GM19452 (cell line): ENCODE data around the gene APOL2.
"Not testable (repeated sequence)": the region's sequence is repeated elsewhere in the genome, so short reads cannot be mapped to it uniquely, and the experiment has no call there.

Source experiments
- ATAC-seq: cut with Tn5 transposase; IDR thresholded peaks from one replicate; pipeline ENCODE4 v1.9.1; 2021; ENCODE audit not compliant: unreplicated experiment

The APOL2 gene

GRCh38 chr22:36263216-36263673 is 23.9 kb upstream of the APOL2 start:
- ATAC-seq: not testable (repeated sequence)

DNA sequence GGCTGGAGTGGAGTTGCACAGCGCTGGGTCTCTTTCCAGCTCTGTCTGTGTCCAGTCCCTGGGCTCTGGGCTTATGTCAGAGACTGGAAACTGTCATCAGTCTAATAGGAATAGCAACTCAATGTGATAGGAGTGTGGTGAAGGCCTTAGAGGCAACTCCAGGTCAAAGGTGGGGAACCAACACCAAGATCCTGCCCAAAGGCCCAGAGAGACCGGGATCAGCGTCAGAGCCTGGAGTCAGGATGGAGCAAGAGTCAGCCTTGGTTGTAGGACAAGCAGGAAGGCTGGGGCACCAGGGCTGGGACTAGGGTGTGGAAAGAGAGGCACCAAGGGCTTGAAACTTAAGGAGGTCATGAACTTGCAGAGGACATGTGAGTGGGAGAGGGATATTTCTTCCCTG is 23.0 kb upstream of the APOL2 start:
- ATAC-seq: not testable (repeated sequence)

DNA sequence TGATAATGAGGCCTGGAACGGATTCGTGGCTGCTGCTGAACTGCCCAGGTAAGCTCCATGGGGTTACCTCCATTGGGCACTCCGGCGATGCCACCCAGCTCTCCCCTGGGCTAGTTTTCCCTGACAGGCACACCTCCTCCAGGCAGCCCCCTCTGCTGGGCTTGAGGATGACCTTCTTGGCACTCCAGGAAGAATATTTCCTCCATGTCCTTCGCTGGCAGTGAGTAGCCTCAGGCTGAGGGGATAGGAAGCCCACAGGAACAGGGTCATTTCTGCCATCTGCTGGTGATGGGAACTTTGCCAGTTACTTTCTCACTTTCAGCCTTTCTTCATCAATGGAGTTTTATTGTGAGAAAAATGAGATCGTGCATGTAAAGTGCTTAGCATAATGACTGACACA is 22.3 kb upstream of the APOL2 start:
- not testable (repeated sequence) for ATAC-seq

GRCh38 chr22:36259615-36260300 is 20.4 kb upstream of the APOL2 start:
- no peak for ATAC-seq

GRCh38 chr22:36258701-36259614 is 19.6 kb upstream of the APOL2 start:
- ATAC-seq: no peak

GRCh38 chr22:36257948-36258670 is 18.8 kb upstream of the APOL2 start:
- no peak for ATAC-seq

DNA sequence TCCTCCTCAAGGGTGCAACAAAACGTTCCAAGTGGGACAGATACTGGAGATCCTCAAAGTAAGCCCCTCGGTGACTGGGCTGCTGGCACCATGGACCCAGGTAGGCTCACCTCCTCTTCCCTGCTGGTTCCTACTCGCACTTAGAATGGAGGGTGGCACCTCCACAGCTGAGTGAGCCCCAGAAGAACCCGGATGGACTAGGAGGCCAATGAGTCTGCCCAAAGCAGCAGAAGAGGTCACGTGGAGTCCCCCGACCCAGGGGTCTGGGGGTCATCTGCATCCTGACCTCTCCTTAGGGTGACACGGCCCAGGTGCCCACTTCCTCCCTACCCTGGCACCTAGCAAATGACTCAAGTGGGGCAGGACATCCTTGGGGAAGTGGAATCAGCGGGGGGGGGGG is 18.0 kb upstream of the APOL2 start:
- no peak for ATAC-seq

DNA sequence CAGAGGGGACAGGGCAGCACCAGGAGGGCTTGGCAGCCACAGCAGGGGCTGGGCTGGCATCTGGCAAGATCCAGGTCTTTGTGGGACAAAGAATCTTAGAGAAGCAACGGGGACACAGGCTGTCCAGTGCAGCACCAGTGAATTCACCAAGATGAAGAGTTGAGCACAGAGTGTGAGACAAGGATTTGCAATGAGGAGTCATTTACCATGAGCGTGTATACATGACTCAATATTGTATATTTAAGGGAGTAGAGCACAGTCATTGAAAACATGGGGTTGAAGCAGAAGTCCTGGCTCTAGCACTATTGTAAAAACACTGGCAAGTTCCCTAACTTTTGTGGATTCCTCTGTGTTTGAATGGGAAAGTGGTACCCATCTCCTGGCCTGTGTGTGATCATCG is 17.2 kb upstream of the APOL2 start:
- no peak for ATAC-seq

DNA sequence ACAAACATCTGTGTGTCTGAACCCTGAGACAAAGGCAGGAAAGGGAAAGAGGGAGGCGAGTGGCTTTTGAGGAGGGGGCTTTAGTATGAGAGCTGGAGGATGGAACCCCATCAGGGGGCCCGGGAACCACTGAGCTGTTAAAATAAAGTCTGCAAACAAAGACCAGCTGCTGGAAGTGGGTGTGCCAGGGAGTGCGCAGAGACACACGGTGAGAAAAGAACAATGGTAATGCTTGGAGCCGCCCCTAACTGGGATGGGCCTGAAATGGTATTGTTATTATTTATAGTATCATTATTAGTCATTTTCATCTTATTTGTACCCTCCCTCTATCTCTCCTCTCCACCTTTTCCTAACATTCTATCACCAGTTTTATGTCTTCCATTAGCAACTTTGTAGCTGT is 16.2 kb upstream of the APOL2 start:
- not testable (repeated sequence) for ATAC-seq

DNA sequence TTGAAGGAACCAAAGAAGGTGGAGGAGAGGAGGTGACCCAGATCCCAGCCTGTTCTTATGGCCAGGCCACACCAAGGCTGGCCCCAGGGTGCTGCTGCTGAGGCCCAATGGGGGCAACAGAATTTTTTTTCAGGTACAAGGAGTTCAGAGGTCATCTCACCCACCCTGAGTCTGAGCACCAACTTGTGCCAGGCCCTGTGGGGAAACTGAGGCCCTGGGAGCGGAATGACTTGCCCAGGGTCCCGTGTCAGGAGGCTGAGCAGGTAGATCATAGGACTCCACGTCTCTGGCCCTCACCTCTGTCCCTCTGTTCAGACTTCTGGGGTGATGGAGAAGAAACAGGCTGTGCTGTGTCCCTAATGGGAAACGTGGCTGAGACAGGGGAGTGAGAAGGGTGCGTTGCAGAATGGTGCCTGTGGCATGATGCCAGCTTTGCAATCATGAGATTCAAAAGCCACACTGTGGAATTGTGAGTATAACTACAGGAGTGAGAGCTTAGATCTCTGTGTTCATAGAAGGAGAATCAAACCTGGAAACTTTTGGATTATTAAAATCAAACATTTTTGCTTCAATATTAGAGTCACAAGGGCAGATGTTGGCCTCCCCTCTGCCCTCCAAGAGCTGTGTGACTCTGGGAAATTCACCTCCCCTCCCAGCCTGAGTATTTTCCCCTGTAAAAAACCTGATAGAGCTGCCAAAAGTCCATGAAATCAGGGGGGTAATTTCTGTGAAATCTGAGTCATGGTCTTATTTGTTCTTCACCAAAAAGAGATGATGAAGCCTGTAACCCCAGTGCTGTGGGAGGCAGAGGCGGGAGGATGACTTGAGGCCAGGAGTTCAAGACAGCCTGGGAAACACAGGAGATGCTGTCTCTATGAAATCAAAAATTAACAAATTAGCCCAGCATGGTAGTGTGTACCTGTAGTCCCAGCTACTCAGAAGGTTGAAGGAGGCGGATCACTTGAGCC is 14.5 kb upstream of the APOL2 start:
- ATAC-seq: no peak

GRCh38 chr22:36252754-36253522 is 13.6 kb upstream of the APOL2 start, which contains the start of gene APOL1:
APOL1 (plus strand) TSS chr22:36253133; CDS start chr22:36254956, 1,823 bp downstream.
- no peak for ATAC-seq

DNA sequence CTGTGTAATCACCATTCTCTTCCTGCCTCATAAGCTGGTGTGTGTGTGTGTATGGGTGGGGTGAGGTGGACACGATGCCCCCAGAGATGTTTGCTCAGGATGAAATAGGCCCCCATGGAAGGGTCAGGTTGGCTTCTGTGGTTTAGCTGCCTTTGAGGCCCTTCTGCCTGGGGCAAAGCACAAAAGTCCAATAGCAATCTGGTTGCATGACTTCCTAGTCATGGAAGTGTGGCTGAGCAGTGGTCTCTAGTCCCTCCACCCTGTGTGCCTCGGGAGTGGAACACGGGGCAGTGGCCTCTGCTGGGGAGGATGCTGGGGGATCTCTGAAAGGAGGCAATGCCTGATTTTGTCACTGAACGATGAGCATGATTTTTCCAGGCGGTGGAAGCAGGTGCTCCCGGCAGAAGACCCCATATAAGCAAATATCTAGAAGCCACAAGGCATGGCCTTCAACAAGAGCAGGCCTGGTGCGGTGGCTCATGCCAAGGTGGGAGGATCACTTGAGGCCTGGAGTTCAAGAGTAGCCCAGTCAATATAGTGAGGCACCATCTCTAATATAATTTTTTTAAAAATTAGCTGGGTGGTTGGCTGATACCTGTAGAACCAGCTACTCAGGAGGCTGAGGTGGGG is 12.8 kb upstream of the APOL2 start:
- ATAC-seq: not testable (repeated sequence)

DNA sequence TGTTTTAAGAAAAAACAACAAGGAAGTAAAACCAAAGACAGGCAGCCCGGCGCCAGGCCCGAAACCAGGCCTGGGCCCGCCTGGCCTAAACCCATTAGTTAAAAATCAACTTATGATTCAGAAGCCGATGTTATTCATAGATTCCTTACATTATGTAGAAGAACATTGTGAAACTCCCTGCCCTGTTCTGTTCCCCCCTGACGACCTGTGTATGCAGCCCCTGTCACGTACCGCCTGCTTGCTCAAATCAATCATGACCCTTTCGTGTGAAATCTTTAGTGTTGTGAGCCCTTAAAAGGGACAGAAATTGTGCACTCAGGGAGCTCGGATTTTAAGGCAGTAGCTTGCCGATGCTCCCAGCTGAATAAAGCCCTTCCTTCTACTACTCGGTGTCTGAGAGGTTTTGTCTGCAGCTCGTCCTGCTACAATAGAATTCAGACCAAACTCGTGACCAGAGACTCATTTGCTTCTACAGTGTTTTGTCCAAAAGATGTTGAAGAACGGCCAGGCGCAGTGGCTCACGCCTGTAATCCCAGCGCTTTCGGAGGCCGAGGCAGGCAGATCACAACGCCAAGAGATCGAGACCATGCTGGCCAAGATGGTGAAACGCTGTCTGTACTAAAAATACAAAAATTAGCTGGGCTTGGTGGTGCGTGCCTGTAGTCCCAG is 11.1 kb upstream of the APOL2 start:
- not testable (repeated sequence) for ATAC-seq

DNA sequence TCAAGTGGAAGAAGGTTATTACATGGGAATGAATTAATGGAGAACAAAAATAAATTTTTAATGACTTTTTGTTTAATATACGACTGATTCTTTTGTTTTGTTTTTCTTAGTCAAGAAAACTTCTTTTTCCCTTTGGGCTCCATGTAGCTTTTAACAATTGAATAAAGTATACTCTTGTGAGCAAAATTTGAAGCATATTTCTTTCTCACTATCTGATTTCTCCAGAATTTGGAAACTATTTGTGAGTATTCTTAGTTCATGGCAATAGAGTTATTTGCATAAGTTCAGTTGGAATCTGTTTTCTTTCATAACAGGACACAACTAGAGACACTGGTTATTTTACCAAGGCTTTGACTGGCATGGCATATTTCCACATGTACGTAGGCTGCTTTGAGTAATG is 9.8 kb upstream of the APOL2 start:
- no peak for ATAC-seq

DNA sequence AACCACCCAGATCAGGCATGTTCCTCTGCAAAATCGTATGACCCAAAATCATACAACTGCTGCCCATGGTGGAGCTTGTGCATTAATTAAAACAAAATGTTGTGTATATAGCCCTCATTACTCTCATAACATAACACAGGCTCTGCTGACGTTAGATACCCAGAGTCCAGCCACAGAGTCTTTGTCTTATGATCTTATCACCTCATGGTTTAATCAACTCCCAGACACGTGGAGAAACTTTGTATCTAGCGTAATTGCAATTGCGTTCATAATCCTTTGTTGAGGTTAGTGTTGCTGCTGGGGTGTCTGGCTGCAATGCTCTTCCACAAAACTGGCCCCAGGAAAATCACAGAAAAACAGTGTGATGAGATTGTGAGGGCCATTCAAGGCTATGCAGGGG is 8.6 kb upstream of the APOL2 start:
- ATAC-seq: no peak

DNA sequence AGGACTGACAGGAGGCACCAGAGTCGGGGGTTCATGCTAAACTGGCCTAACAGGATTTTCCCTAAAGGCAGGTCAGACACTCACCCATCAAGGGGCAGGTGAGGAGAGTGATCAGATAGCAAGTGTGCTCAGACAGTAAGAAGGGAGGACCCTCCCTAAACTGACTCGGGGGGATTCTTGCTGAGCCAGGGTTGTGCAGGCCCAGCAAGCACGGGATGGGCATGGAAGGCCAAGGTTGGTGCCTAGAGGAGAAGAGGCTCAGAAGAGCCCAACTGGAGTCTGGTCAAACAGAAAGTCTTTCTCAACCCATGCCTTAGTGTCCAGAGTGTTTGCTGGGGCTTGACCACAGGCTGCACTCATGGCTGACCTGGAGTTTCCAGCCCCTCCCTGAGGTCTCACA is 7.4 kb upstream of the APOL2 start:
- no peak for ATAC-seq

- no peak for ATAC-seq
These were observed 6.6 kb upstream of the APOL2 start for GRCh38 chr22:36245805-36246356.
